GM19324 (cell line): ENCODE results near the gene MEA1.
"Not testable (repeated sequence)": the region's sequence is repeated elsewhere in the genome, so short reads cannot be mapped to it uniquely, and the experiment has no call there.

Source experiments
- ATAC-seq: cut with Tn5 transposase; IDR thresholded peaks from one replicate; pipeline ENCODE4 v1.9.1; 2021; ENCODE audit warnings: mild to moderate bottlenecking, moderate library complexity; ENCODE audit not compliant: unreplicated experiment, low FRiP score

Gene MEA1

DNA sequence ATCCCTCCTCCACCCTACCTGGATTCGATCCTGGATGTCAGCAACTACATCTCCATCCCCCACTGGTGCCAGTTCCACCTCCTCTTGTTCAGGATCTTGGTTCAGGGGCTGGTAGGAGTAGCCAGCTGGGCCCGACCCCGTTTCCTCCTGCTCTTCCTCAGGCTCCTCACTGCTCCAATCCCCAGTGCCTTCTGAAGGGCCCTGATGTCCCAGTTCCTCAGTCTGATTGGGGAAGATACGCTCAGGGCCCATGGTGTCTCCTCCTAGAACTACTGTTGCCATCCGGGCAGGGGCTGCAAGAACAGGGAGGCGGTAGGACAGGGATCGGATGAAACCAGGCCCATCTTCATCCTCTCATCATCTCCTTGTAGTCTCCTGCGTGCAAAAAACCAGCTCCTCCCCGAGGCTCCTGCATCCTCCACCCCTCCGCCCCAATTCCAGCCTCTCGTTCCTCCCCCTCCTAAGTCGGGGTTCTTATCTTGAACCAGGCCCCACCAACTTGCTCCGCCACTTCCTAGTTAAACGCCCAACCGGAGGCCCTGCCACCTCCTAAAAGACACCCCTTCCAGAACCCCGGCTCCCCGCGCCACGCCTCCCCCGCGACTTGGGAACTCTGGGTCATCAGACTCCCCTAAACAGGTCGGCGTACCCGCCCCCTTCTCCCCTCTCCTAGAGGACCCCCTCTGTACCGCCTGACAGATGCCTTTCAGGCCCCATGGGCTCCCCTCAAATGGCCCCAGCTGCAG lies 476 bp downstream of the MEA1 start:
- peak; percentile 2 for ATAC-seq

DNA sequence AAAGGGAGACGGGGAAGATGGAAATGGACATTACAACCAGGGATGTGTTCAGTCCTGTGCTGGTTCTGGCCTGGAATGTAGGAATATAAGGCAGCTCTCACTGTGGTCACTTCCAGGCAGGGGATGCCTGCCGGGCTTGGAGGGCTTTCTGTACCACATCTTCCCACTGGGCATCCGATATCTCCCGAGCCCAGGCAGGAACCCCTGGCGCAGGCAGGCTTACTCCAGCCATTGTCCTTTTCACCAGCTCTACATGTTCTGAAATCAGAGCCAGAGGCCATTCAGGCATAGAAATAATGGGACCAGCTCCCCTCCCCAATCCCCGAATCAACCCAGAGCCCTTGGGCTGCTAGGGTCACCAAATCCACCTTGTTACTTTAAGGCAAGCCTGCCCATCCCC lies 1.4 kb downstream of the MEA1 start:
- ATAC-seq = no peak

DNA sequence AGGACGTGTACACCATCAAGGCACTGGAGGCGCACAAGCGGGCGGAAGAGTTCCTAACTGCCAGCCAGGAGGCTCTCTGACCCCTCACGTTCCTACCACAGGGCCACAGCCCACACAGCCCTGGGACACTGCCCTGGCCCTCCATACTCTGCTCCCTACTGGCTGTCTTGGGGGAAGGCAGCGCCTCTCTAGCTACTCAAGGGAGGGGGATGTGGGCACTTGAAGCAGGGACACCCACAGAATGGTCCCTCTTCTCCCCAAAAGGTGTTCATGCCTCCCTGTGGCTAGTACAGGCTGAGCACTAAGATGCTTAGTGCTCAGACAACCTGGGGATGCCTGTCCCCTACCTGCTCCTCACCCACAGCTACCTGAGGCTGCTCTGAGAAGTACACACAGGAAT lies 2.5 kb downstream of the MEA1 start:
- no peak for ATAC-seq

DNA sequence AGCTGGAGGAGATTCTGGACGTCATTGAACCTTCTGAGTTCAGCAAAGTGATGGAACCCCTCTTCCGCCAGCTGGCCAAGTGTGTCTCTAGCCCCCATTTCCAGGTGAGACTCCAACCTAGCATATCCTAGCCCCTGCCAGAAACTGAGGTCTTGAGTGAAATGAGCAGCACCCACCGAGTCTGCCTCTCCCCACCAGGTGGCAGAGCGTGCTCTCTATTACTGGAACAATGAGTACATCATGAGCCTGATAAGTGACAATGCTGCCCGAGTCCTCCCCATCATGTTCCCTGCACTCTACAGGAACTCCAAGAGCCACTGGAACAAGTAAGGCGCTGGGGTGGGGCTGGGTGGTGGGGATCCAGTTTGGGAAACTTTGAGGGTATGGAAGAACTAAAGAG lies 4.6 kb downstream of the MEA1 start:
- no peak for ATAC-seq

DNA sequence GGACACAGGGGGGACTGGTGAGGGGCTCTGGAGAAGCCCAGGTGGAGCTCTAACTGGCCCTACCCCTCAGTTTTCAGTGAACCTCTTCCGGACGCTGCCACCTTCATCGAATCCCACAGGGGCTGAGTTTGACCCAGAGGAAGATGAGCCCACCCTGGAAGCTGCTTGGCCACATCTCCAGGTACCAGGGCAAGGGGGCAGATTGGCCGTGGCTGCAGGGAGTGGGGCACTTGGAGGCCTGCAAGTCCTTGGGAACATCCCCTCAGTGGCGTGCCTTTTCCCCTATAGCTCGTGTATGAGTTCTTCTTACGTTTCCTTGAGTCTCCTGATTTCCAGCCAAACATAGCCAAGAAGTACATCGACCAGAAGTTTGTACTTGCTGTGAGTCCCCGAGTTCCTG lies 6.6 kb downstream of the MEA1 start:
- no peak for ATAC-seq

DNA sequence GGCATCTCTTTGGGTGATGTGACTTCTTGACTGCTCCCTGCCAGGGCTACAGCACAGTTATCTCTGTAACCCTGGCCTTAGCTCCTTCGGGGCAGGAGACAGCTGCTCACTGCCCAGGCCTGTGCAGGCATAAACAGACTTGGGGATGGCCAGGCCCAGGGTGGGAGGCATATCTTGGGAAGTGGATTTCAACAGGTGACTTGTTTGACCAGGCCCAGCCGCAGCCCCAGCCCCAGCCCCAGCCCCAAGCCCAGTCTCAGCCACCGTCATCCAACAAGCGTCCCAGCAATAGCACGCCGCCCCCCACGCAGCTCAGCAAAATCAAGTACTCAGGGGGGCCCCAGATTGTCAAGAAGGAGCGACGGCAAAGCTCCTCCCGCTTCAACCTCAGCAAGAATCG lies 7.5 kb downstream of the MEA1 start:
- ATAC-seq = no peak

DNA sequence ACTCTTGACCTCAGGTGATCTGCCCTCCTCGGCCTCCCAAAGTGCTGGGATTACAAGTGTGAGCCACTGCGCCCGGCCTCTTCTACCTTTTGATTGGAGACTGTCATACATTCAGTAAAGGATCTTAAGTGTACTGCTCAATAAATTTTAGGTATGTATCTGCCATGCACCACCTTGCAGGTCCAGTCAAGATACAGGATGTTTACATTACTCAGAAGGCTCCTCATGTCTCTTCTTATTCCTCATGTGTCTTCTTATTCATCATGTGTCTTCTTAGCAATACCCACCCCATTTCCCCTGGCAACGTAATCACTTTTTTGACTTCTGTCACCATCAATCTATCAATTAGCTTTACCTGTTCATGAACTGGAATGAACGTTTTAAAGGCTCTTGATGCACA lies 7.9 kb downstream of the MEA1 start:
- ATAC-seq = no peak

DNA sequence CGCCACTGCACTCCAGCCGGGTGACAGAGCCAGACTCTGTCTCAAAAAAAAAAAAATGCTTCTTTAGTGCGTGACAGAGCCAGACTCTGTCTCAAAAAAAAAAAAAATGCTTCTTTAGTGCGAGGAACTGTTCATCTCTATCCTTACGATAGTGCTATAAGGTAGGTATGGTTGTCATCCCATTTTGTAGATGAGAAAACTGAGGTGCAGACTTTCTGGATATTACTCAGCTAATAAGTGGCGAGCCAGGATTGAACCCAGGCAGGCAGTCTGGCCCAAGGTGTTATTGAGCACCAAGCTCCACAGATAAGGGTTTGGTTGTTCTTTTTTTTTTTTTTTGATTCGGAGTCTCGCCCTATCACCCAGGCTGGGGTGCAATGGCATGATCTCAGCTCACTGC lies 11.9 kb downstream of the MEA1 start:
- ATAC-seq = no peak

DNA sequence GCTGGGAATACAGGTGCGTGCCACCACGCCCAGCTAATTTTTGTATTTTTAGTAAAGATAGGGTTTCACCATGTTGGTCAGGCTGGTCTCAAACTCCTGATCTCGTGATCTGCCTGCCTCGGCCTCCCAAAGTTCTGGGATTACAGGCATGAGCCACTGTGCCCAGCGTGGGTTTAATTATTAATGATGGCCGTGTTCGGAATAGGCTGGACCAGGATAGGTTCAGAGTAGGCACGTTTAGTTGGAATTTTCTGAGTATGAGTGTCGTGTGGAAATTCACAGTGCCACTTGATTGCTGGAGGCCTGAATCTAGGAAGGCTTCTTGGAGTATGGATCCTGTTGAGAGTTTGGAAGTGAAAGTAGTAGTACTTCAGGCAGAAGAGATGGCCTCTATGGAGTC lies 15.5 kb downstream of the MEA1 start:
- not testable (repeated sequence) for ATAC-seq

DNA sequence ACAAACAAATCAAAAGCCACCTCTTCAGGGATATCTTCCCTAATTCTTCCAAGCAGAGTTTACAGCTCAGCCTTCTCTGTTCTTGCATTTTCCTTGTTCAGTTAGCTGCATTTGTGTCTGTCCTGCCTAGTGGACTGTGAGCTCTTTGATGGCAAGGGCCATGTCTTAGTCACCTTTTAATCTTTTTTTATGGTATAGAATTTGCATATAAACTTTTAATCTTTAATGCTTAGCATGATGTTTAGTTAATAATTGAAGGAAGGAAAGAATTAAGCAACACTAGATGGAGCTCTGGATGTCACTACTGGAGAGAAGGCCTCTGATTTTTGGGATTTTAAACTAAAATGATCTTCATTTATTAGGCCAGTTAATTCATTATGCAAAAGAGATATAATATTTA lies 17.2 kb downstream of the MEA1 start:
- ATAC-seq = no peak

DNA sequence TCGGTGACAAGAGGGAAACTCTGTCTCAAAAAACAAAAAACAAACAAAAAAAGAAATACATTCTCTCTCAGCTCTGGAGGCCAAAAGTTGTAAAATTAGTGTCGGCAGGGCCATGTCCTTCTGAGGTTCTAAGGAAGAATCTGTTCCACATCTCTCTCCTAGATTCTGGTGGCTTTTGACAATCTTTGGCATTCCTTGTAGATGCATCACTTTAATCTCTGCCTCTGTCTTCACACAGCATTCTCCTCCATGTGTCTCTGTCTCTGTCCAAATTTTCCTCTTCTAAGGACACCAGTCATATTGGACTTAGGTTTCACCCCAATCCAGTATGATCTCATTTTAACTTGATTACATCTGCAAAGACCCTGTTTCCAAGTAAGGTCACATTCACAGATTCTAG lies 20.3 kb downstream of the MEA1 start:
- no peak for ATAC-seq

DNA sequence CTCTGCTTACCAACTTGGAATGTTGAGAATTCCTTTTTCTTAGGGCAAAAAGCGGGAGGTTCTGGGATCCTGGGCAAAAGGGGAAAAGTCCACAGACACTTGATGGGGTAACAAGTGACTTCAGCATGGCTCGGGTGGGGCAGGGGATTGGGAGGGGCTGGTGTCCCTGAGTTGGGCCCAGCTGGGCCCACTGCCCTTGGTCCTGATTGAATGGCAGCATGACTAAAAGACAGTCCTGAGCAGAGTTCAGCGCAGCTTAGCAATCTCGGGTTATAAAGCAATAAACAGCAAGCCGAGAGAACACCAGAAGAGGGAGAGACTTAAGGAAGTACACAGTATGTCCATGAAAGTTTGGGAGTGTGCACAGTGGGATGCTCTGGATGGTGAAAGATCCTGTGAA lies 23.8 kb downstream of the MEA1 start:
- no peak for ATAC-seq

DNA sequence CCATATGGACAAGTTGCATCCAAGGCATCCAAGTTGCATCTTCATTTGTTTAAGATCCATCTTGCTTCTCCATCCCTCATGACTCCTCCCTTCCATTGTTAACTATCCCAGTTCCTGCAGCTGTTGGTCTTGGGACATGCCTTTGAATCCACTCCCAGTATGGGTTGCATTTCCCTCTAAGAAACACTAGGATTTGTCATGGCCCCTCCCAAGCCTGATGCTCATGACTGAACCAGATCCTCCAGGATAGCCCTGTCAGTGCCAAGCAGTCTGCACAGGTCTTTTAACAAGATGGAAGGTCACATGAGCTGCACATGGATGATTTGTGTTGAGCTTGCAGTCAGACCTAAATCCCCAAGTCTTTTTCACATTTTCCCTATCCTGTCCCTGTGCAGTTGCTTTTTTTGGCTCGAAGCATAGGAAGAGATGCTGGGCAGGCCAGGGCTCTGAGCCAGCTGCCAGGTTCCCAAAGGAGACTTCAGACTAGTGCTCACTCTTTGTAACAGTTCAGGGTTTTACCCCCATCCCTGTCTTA lies 25.2 kb downstream of the MEA1 start:
- no peak for ATAC-seq

DNA sequence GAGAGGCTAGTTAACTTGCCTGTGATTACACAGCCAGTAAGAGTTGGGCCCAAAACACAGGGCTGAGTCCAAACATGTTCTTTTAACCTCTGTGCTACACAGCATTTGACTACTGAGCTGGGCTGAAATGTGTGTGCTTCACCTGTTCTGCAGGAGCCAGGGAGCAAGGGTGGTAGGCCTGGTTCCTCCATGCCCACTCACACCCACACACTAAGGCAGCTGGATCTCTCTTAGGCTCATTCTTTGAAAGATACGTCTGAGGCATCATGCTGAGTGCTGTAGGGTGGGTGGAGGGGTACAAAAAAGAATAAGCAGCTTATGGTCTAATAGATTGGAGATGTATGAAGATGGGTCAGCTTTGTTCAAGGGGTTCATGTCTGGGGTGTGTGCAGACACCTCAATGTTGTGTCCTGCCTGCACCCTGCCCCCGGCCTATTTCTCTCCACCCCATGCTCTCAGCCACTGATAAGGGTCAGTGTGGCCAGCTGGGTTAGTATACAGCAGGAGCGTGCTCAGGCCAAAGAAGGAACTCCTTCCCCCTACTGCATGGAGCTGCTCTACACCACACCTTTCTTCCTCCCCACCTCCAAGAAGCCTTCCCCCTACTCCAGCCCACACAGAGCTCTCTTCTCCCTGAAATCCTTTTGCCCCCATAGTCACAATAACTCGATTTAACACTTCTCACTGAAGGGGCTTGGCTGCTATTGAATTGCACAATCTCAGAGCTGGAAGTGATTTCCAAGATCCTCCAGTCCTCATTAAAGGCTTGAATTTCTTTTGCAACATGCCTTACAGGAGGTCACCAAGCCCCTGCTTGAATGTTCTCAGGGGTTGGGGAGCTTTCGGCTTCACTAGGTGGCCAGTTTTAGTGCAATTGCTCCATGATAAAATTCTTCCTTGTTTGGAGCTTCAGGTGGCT lies 26.0 kb downstream of the MEA1 start:
- no peak for ATAC-seq

DNA sequence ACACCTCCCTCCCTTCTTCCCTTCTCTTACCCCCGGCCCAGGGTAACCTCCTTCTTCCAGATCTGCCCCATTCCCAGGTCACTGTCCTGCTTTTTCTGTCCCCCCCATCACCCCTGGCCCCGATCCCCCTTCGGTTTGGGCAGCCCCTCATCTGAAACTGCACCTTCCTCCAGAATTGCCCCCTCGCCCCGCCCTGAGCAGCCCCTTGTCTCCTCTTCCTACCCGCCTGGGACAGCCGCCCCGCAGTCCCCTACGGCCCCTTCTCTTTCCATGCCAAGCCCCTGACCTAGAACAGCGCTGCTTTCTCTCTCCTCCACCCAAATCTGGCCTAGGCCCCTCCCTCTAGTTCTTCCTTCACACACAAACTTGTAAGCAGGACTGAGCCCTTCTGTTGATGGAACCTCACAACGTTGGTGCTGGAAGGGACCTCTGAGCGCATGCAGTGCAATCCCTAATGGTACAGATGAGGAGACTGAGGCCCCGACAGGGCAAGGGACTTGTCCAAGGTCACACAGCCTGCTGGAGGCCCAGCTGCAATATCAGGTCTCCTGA lies 28.7 kb downstream of the MEA1 start:
- ATAC-seq = no peak

DNA sequence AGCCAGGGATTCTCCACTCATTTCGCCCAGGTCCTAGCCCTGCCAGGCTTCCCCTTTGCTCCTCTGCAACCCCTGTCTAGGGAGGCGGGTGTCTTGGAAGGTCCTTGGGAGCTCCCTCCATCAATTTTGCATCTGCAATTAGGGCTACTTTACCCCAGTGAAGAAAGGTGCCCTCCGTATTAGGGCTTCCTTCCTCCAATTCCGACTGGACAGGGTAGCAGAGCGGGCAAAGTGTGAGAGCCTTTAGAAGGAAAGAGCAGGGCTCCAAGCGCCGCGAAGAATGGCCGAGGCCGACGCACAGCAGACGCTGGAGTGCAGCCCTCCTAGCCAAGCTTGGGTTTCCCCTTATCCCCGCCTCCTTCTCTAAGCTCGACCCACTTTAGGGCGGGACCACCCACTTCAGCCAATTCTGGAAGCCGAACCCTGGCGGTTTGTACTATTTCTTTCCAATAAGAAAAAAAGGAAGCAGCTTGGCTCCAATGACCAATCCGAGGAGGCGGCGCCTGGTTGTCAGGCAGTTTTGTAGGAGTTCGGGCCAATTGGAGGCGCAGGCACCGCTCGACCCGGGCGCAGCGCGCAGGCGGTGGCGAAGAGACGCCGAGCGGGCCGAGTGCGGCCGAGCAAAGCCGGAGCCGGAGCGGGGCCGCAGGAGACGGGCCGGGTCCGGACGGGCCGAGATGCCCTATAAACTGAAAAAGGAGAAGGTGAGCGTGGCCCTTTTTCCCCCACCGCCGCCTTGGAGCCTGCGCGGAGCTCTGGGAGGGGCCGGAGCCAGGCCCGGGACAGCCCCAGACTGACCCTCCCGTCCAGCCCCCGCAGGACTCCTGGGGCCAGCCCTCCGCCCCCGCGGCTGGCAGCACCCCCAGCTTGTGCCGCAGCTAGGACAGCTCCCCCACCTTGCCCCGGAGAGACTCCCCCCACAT lies 29.5 kb downstream of the MEA1 start, which contains the start of gene PPP2R5D:
Gene PPP2R5D, plus strand, starts transcription at position 570 of the 923 bp plus-strand sequence. Its CDS starts 108 bp downstream, at position 678.
- ATAC-seq = peak; percentile 96

DNA sequence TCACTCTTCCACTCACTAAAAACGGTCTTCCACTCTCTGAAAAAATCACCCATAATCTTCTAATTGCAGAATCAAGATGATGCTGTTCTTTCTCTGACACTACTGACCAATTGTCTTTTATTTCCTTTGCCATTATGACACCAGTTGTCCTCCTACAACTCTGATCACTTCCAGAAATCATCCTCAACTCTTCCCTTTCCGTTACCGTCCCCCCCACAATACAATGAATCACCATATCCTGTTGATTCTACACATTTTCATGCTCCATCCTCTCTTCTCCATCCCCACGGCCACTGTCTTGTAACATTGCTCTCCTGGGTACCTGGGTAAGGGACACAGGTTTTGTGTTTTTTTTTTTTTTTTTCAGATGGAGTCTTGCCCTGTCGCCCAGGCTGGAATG lies 31.9 kb downstream of the MEA1 start:
- ATAC-seq = no peak

DNA sequence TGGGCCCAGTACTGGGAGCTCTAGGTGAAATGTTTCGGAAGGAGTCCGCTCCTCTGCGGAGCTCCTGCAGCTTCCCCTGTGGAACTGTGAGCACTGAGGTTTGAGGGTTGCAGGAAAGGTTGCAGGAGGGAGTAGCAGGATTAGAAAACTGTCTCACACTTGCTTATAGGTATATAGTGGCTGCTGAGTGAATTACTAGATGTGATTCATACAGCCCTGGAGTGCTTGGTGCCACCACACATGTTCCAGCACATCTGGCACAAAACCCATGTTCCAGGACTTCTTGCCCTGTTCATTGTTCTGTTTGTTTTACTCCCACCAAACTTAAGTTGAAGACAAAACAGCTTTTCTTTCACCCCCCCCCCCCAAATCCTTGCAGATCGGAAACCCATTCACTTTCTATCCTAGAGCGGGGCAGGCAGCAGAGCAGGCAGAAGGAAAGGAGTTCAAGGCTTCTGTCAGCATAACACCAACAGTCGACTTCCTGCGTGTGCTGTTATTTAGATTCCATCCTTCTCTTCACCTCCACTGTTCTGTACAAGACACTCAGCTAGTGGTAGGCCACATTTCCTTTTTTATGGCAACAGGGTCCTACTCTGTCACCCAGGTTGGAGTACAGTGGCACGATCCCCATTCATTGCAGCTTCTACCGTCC lies 34.1 kb downstream of the MEA1 start:
- ATAC-seq = no peak

DNA sequence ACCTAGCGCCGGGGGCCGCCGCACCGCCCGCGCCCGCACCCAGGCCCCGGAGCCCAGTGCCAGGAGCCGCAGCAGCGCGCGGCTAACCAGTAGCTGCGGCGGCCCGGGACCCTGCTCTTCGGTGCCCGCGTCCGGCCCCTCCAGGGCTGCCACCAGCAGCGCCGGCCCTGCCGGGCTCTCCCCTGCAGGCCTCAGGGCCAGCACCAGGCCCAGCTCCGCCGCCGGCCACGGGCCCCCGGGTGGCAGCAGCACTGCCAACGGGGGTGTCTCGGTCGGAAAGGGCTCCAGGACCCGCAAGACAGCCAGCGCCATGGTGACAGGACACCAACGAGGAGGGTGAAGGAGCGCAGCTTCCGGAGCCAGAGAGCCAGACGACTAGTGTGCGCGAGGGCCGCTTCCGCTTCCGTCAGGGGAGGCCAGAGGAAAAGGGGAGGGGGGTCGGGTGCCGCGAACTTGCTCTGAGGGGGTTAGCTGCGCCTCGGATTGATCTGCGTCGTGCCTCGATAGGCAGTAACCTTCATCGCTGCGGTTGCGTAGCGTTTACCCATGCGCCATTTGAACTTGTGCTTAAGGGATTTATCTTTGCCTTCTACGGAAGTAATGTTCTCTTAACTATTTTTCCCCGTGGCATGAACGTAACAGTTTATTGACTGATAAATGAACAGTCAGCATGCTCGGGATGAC lies 34.8 kb downstream of the MEA1 start, which contains the start of gene PEX6:
Gene PEX6, minus strand, starts transcription at position 343 of the 684 bp plus-strand sequence. Its CDS starts 31 bp downstream, at position 312.
- ATAC-seq = peak; percentile 90
